SK-N-MC (cell line): ENCODE results near the gene SLC52A1.

Experiments
- EZH2 ChIP-seq: fragments of 200-600 bp; sonication (generic); IDR thresholded peaks from one replicate; pipeline ENCODE4 v1.6.1; 2017; ENCODE audit warnings: antibody characterized with exemption
- POLR2AphosphoS5 ChIP-seq: IDR thresholded peaks from 2 replicates; pipeline ENCODE4 v1.6.1; 2012; ENCODE audit warnings: mild to moderate bottlenecking, low read depth, low read length, borderline replicate concordance

- TF ChIP-seq EZH2 (no peak), POLR2AphosphoS5 (no peak)
These were observed 15.7 kb downstream of the SLC52A1 start for GRCh38 chr17:5019475-5019956.
